Progenitor cell of endocrine pancreas (in vitro differentiated cells): Measurements from ENCODE around the gene RELT. TPM values are rescaled to one million over a fixed set of nuclear protein-coding genes. Genes with fewer than 3 reads are reported as not detected.

Experiments
- DNase-seq: peaks from one replicate; pipeline ENCODE4 v3.0.0; 2021; ENCODE audit warnings: low spot score; ENCODE audit not compliant: unreplicated experiment
- H3K27ac Mint-ChIP-seq: 2 replicates; pipeline ENCODE4 v1.8.0; 2021; ENCODE audit warnings: mild to moderate bottlenecking, moderate library complexity, mixed read lengths
- H3K27me3 Mint-ChIP-seq: 2 replicates; pipeline ENCODE4 v1.8.0; 2021; ENCODE audit warnings: mixed read lengths
- H3K36me3 Mint-ChIP-seq: 2 replicates; pipeline ENCODE4 v1.8.0; 2022; ENCODE audit warnings: mixed read lengths; ENCODE audit not compliant: insufficient read depth
- H3K4me1 Mint-ChIP-seq: 2 replicates; pipeline ENCODE4 v1.8.0; 2021; ENCODE audit warnings: low read depth, mixed read lengths
- H3K4me3 Mint-ChIP-seq: 2 replicates; pipeline ENCODE4 v1.8.0; 2021; ENCODE audit warnings: low read depth, mild to moderate bottlenecking, moderate library complexity, mixed read lengths
- H3K9me3 Mint-ChIP-seq: 2 replicates; pipeline ENCODE4 v1.8.0; 2021; ENCODE audit warnings: low read depth, mixed read lengths
- total RNA-seq: library from RNA; stranded (reverse); gene quantifications from 2 replicates; pipeline ENCODE4 v1.2.1, GENCODE V29; 2021
- TF ChIP-seq, protein P1 (sequence below): fragments of 200-600 bp; sonication (generic); IDR thresholded peaks from one replicate; pipeline ENCODE4 v1.5.0; 2021; ENCODE audit warnings: antibody characterized with exemption, mild to moderate bottlenecking; ENCODE audit not compliant: unreplicated experiment

Gene RELT
- total RNA-seq, 1 donor from 2014 or later, result 5.3 TPM

DNA sequence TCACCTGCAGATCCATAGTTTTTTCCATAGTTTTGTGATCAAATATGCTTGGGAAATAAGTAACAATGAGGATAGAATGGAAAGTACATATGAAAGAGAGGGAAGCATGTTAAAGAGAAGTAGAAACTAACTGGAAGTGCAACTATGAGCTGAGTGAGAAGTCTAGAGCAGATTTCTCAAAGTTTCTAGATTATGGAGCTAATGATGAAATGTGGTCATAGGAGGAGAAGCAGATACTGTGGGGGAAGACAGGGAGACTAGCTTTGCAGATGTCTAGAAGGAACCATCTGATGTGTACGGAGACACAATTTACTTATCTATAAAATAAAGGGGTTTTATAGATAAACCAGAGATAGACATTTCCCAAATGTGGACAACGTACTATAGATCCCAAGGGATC lies 37.1 kb downstream of the RELT start:
- Mint-ChIP-seq H3K4me1 (peaks cover 8% of the 10 kb centered on the region), H3K36me3 (peaks cover 10% of the 10 kb centered on the region), H3K27me3 (no peaks in the 10 kb centered on the region), H3K4me3 (no peak overlapping the region), H3K27ac (no peak overlapping the region), H3K9me3 (no peaks in the 10 kb centered on the region)
- TF ChIP-seq, protein P1, sequence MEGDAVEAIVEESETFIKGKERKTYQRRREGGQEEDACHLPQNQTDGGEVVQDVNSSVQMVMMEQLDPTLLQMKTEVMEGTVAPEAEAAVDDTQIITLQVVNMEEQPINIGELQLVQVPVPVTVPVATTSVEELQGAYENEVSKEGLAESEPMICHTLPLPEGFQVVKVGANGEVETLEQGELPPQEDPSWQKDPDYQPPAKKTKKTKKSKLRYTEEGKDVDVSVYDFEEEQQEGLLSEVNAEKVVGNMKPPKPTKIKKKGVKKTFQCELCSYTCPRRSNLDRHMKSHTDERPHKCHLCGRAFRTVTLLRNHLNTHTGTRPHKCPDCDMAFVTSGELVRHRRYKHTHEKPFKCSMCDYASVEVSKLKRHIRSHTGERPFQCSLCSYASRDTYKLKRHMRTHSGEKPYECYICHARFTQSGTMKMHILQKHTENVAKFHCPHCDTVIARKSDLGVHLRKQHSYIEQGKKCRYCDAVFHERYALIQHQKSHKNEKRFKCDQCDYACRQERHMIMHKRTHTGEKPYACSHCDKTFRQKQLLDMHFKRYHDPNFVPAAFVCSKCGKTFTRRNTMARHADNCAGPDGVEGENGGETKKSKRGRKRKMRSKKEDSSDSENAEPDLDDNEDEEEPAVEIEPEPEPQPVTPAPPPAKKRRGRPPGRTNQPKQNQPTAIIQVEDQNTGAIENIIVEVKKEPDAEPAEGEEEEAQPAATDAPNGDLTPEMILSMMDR, result no peak
- DNase-seq, result no peak

DNA sequence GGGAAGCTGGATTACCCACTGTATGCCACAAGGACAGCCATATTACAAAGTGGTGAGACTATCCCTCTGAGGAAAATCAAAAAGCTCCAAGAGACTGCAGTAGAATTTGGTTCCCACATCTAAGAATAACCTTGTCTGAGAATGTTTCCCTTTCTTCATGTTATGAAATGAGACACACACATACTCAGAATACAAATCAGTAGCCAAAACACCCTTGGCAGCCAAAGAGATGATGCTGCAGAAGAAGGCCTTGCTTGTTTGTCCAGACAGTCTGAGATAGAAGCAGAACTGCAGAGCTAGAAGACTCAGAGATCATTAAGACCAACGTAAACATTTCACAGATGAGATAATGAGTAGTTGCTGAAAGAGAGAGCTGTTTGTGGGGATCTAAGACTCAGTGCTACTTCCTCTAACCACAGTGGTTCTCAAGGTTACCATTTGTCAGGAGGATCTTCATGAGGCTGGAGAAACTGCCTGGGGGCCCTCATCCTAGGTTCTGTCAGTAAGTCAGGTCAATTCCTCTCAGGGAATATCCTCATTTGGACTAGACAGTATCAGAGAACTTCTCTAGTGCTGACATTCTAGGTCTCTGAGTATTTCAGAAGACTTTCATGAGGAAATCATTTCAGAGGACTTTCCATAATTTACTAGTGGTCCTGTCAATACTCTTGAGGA lies 38.9 kb downstream of the RELT start:
- Mint-ChIP-seq H3K4me3 (no peak overlapping the region), H3K27ac (peak overlapping the region; percentile 11)

DNA sequence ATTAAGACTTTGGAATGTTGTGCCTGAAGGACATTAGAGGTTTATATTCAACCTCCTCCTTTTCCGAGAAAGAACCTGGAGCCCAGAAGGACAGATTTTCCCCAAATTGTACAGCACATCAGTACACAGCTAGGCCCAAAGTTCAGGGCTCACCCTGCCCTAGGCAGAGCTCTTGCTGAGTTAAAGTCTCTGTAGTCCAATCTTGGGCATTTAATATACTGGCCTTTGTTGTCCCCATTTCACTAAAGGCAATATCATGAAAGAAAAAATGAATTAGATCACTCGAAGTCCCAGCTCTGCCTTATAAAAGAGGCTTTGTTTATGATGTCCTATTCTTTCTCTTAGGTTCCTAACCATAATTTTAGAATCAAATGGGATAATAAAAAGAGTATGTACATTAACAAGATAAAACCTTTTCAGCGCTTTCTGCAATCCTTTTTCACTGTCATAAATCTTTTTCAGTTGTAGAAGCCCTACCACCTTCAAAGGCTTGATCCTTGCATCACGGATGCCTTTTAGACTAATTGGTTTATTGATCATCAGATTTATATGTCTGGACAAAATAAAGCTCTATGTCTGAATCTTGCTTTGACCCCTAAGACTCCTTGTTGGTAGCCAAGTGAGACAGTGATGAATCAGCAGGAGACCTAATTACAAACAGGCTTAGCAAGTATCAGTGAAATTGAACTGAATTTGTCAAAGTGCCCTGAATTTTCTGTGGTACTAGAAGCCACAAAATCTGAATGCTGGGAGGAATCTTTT lies 39.8 kb downstream of the RELT start:
- H3K36me3 Mint-ChIP-seq, result peaks cover 10% of the 10 kb centered on the region
- H3K27me3 Mint-ChIP-seq, result no peaks in the 10 kb centered on the region
- H3K4me1 Mint-ChIP-seq, result peaks cover 8% of the 10 kb centered on the region
- H3K4me3 Mint-ChIP-seq, result no peak overlapping the region
- no peaks in the 10 kb centered on the region for H3K9me3 Mint-ChIP-seq
- no peak overlapping the region for H3K27ac Mint-ChIP-seq
- no peak for DNase-seq
- TF ChIP-seq, protein P1, result no peak

More for the DNA sequence above, 38.9 kb downstream of the RELT start:
- Mint-ChIP-seq H3K9me3 (no peaks in the 10 kb centered on the region), H3K27me3 (no peaks in the 10 kb centered on the region), H3K36me3 (peaks cover 10% of the 10 kb centered on the region), H3K4me1 (peaks cover 8% of the 10 kb centered on the region)
- TF ChIP-seq, protein P1, result no peak
- no peak for DNase-seq

DNA sequence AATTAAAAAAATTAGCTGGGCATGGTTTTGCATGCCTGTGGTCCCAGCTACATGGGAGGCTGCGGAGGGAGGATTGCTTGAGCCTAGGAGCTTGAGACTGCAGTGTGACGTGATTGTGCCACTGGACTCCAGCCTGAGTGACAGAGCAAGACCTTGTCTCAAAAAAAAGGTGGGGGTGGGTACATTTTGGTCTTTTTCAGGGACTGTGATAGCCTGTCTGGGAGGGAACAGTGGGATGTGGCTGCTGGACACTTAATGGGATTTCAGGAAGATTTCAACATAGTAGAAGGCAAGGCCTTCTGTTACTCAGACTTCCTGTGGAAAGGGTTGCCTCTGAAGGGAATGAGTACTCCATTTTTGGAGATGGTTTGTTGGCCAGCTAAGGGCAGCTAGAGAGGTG lies 40.6 kb downstream of the RELT start:
- no peak overlapping the region for H3K27ac Mint-ChIP-seq
- DNase-seq, result no peak
- no peak overlapping the region for H3K4me3 Mint-ChIP-seq
- no peaks in the 10 kb centered on the region for H3K27me3 Mint-ChIP-seq
- TF ChIP-seq, protein P1, result no peak
- peaks cover 10% of the 10 kb centered on the region for H3K36me3 Mint-ChIP-seq
- peaks cover 10% of the 10 kb centered on the region for H3K4me1 Mint-ChIP-seq
- H3K9me3 Mint-ChIP-seq, result no peaks in the 10 kb centered on the region

DNA sequence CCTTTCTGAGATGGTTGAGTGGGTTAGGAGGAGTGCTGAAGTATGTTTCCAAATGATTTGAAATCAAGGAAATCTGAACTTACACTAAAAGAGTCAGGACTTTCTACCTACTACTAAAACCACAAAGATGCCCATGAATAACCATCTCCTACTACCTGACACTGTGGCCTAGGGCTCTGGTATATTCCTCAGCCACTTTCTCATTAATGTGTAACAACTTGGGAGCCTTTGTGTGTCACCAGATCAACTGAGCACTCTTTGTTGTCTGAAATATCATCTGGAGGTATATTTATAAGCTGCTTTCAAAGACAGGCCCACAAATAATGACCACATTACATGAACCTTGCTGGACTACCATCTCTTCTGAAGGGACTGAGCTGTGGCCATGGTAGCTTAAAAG lies 43.9 kb downstream of the RELT start:
- peaks cover 8% of the 10 kb centered on the region for H3K4me1 Mint-ChIP-seq
- TF ChIP-seq, protein P1, result no peak
- no peak overlapping the region for H3K27ac Mint-ChIP-seq
- H3K36me3 Mint-ChIP-seq, result peaks cover 10% of the 10 kb centered on the region
- DNase-seq, result no peak
- no peak overlapping the region for H3K4me3 Mint-ChIP-seq
- H3K9me3 Mint-ChIP-seq, result no peaks in the 10 kb centered on the region
- H3K27me3 Mint-ChIP-seq, result no peaks in the 10 kb centered on the region
